HG02840 (cell line): ENCODE results near the gene CDC42SE2.

Source experiments
- ATAC-seq: cut with Tn5 transposase; IDR thresholded peaks from one replicate; pipeline ENCODE4 v1.9.1; 2021; ENCODE audit warnings: mild to moderate bottlenecking, moderate library complexity, moderate number of reproducible peaks; ENCODE audit not compliant: unreplicated experiment, low FRiP score

Gene CDC42SE2

DNA sequence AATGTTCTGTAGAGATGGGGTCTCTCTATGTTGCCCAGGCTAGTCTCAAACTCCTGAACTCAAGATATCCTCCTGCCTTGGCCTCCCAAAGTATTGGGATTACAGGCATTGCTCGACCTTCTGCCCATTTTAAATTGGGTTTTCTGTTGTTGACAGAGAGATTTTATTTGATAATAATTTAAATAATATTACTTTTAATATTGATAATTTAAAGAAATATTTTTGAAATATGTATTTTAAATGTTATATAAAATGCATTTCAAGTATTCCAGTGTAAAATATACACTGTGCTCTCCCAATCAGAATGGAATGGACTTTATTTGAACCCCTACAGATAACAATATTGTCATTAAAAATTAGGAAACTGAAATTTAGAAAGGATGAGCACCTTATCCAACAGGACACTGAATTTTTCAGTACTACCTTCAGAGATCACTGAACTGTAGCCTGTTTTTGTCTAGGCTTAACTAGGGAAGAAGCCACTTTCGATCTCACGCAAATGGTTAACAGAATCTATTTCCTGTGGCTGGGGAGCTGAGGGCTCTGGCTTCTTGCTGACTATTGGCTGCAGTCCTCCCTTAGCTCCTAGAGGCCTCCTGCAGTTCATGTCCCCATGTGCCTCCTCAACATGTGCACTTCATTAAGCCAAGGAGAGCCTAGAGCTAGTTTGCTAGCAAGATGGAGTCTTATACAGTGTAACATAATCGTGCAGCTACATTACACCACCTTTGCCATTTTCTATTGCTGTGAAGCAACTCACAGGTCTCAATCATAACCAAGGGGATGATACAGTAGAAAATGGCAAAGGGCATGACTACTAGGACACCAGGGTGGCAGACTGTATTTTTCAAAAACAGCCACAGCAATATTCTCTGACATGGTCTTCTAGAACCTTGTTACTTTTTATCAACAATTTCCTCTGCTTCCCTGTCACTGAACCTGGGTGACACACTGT lies 150.0 kb downstream of the CDC42SE2 start:
- ATAC-seq = peak; percentile 74

DNA sequence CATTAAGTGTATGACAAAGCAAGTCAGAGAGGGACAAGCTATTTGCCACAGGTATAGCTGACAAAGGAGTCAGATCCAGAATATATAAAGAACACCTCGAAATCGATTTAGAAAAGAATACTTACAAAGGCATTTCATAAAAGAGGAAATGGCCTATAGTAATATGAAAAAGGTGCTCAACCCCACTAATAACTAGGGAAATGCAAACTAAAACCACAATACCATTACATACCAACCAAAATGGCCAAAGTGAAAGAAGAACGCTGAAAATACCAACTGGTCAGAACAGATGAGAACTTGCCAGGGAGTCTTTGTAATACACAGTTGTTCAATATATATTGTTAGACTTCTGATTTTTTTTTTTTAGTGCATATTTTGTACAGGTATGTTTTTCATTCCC lies 152.9 kb downstream of the CDC42SE2 start:
- peak; percentile 58 for ATAC-seq

DNA sequence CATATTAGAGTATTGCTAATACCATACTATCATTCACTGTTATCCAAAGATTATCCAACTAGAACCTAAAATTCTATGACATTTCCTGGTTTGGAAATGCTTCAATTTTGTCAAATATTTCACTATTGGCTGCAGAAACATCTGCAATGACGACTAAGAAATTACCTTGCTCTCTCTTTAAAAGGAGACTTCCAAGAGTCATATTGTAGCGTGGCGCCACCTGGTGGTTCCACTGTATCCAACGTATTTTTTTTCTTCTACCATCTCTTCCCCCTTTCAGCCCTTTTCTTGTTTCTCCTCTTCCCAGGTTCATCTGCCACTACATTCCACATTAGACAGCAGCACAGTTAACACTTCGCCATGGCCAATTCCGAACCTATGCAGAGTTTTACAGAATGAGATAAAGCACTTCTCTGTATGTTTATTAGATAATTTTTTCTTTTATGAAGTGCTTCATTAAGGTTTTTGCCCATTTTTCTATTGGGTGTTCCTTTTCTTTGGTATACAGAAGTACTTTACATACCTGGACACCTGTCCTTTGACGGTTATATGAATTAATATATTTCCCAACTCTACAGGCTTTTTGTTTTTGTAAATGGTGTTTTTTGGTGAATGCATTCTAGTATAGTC lies 153.5 kb downstream of the CDC42SE2 start:
- peak; percentile 22 for ATAC-seq

DNA sequence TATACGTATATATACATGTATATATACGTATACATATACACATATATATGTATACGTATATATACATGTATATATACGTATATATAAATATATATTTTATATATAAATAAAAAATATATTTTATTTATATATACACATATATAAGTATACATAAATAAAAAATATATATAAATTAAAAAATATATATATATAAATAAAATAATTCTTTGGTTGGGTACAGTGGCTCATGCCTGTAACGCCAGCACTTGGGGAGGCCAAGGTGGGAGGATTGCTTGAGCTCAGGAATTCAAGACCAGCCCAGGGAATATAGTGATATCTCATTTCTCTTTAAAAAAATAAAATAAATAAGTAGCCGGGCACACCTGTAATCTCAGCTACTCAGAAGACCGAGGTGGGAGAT lies 155.0 kb downstream of the CDC42SE2 start:
- no peak for ATAC-seq

DNA sequence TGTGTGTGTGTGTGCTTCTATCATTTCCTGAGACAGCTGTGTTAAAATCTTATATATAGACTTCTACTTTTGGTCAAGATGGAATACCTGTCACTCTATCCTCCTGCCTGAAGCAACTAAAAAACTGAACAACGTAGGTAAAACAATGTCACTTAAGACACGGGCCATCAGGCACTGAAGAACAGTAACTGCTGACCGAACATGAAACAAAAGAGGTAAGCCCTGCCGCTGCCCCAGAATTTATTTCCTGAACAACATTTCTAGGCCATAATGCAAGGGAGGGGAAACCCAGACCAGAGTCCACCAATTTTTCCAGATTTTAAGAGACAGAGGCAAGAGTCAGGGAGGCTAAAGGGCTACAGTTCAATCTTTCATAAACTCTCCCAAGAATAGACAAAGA lies 156.0 kb downstream of the CDC42SE2 start:
- no peak for ATAC-seq

DNA sequence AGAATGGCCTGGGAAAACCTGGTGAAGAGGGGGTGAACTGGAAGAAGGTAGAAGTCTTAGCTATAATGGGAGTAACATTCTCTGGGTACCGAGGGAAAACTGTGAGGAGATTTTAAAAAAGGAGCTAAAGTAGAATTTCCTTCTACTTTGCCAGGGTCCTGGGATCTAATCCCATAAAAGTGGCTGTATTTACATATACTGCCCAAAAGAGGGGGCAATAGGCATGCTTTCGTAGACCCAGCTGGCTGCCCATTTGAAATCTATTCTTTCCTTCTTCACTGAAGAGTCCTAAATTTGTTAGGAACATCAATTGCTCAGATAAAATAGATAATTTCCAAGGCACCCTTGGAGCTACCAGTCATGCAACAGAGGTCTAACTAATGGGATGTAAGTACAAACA lies 159.2 kb downstream of the CDC42SE2 start:
- ATAC-seq = no peak

DNA sequence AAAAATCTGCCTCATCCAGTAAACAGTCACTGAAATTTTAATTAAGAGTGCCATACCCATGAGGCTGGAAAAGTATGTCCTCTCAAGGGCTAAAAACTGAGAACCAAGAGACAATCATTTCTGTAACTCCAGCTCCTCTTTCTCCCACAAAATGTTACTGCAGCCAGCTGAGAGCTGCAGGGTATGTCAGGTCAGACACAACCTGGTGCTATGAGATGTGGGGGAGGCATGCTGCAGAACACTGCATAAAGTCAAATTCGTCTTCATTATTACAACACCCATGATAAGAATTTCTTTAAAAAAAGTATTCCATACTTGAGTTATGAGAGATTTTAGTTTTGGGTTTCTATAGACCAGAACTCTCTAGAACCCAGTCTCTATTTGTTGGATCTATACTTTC lies 162.2 kb downstream of the CDC42SE2 start:
- ATAC-seq = no peak

DNA sequence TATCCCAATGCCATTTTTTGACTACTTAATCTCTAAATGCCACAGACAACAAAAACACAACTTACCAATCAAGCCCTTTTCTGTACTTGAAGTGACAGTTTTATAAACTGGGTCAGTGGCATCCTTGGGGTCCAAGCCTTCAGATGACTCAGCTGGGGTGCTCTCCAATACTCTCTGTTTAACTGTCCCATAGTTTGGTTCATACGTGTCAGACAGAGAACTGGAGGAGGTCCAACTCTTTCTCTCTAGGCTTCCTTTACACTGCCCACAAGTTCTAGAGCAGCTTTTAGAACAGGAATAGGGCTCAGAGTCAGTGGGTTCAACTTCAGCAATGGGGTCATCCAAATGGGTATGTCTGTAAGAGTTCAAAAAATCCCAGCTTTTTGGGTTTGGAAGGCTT lies 166.9 kb downstream of the CDC42SE2 start:
- ATAC-seq = no peak

DNA sequence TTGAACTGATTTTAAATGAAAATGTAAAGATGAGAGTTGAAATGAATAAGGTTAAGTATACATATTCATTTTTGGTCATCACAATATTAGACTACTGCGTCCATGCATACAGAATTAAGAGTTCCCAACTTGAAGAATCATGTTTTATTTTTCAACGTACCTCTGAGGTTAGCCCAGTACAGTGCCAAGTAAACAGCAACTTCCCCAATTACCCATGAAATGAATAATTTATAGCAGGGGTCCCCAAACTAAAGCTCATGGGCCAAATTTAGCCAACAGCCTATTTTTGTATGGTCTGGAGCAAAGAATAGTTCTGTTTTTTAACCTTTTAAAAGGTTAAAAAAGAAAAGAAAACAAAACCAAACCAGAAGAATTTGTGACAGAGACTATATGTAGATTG lies 167.9 kb downstream of the CDC42SE2 start:
- ATAC-seq = no peak

DNA sequence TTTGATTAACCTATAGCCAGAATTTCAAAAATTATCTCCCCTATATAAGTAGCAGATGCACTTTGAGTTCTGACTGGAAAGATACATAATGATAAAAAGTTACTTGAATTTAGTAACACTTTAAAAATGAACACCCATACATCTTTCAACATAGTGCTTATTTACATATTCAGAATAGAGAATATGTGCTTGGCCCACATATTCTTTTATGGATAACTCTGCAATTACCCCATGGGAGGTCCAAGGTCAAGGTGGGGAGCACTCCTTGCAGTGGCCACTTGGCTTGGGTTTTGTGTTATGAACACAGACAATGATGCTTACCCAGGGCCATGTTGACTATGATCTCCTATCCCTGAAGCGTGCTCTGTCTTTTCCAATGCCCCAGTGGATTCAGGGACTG lies 169.3 kb downstream of the CDC42SE2 start:
- ATAC-seq = no peak

DNA sequence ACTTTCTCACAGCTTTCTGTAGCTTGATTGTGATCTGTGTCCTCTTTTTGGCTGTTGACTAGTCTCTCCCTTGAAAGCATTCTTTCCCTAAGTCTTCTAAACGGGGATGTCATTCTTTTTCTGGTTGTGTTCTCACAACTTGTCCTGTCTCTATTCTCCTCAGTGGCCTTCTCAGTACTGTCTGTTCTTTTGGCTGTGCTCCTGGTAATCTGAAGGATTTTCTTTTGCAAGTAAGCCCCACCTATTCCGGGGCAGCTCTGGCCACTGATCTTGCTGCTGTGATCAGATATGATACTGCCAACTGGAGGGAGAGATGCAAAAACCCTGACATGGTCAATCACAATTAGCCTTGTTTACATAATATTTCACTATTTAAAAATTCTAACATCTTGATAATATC lies 172.2 kb downstream of the CDC42SE2 start:
- ATAC-seq = no peak

DNA sequence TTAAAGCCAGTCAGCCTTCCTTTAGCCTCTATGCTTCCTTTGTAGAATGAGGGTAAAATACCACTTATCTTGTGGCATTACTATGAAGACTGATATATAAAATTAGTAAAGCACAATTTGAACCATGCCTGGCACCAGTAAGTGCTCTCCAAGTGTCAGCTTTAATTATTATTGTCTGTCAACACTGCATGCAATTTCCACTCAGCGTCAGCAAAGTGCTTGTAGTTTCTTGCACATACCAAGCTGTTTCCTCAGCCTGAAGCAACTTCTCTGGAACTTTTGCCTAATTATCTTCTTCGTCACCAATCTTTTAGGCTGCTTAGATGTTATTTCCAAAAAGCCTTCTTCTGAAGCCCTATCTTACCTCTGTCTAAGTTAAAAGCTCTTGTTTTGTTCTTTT lies 177.3 kb downstream of the CDC42SE2 start:
- no peak for ATAC-seq
